Stimulated activated CD4-positive, alpha-beta T cell treated with anti-CD3 and anti-CD28 coated beads, TNF-alpha, amount 100 ng/mL, for 4 hours (primary cell): ENCODE results near the gene TNFSF4.

ENCODE experiments used
- DNase-seq, 3 experiments: peaks; one replicate each; pipeline ENCODE4 v3.0.0-alpha.2; 2020; ENCODE audit warnings: low read depth in 3 of 3

TNFSF4 gene

DNA sequence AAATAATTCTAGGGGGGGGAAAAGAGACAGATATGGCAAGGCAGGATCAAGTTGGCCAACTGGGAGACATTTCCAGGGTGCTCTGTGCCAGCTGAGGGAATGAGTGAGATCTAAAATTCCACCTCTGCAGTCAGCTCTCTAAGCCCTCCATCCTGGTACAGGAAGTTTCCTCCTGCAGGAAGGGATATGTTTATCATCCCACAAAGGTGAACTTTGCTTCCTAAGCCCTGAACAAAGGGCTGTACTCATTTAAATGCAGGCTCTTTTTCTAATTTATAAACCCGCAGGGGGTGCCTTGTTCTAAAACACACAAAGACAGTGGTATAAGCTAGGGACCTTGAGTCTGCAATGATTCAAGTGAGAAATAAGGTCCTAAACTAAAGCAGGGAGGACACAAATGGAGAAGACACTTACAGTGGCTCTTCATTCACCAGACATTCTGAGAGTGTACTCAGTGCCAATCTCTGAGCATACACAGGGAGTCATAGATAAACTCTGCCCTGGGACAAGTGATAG is 3.6 kb upstream of the TNFSF4 start:
- no peak for DNase-seq

- DNase-seq = no peak
Observed at GRCh38 chr1:173210283-173210682, 3.2 kb upstream of the TNFSF4 start.

GRCh38 chr1:173208868-173209267 is 1.7 kb upstream of the TNFSF4 start:
- no peak for DNase-seq

- DNase-seq = no peak
Observed at GRCh38 chr1:173208146-173208545, 1.0 kb upstream of the TNFSF4 start.

DNA sequence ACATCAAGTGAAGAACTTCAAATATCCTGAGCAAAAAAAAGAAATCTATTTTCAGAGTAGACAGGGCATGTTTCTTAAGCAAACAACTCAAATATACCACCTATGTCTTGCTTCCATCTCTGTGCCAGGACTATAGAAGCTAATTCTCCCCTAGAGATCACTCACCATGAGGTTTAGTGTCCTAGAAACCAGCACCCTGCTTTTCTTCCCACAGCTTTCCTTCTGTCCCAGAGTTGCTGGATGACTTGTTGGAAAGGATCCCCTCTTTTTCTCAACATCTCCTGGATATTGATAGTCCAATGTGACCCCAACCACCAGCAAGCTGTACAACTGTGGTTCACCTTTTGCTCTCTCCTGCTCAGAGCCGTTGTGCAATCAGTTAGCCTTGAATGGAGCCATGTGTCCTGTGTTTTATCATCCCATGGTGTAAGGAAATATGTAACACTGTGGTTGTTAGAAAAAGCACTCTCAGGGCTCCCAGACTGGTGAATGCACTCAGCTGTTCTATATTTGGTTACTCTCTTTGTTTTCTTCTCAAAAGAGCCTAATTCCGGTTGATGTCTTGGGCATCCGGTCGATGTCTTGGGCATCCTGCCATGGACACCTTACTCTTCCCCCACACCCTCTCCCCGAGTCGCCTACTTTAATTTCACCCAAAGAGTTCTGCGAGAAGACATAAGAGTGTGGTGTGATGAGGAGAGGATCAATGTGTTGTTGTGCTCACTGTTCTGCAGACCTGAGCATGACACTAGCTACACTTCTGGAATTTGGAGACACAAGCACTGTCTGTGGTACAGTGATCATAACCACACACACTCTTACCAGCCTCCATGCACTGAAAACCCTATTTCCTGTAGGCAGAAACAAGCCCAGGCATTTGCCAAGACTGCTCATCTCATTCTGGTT is 1.7 kb downstream of the TNFSF4 start:
- peak in 1 of 3 experiments; percentile 2 for DNase-seq

DNA sequence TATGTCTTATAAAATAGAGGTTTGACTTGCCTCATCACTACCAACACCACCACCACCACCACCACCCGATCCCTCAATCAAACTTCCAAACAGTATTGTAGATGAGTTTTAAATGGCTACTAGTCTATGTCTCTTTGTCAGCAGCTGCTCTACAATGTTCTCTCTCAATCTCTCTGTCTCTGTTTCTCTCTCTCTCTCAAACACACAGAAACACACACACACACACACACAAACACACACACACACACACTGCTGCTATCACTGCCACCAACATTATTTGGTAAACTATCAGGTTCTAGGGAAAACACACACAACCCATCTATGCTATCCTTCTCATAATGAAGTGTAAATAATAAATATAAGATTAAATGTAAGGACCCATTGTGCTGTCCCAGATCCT is 2.4 kb downstream of the TNFSF4 start:
- DNase-seq = no peak

DNA sequence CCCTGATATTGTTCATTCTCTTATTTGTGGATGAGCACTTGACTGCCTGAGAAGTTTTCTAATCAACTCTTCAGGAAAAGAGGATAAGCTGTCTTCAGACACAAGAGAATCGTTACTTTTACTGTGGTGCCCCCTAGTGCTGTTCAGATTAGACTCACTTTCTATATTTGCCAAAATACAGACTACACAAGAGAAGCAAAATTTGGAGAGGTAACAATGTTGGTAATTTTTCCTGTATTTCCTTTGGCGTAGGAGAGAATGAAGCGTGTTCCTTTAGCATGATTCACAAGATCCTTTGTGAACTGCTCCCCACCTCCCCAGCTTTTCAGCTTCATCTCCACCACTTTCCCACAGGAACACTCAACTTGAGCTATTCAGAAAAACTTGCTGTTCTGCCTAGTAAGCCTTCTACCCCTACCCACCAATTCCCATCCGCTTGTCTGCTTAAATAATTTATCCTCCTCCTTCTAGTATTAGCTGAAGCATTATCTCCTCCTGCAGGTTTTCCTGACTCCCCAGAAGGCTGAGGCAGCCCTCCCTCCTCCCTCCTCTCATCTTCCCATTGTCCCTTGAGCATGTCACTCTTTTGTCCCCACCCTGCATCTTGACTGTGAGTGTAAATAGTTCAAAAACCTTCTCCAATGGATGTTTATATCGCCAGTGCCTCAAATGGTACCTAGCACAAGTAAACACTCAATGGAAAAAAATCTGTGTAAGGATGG is 4.5 kb downstream of the TNFSF4 start:
- no peak for DNase-seq

- no peak for DNase-seq
Observed at GRCh38 chr1:173201969-173202368, 5.2 kb downstream of the TNFSF4 start.

- no peak for DNase-seq
Observed at GRCh38 chr1:173195596-173196088, 11.5 kb downstream of the TNFSF4 start.

DNA sequence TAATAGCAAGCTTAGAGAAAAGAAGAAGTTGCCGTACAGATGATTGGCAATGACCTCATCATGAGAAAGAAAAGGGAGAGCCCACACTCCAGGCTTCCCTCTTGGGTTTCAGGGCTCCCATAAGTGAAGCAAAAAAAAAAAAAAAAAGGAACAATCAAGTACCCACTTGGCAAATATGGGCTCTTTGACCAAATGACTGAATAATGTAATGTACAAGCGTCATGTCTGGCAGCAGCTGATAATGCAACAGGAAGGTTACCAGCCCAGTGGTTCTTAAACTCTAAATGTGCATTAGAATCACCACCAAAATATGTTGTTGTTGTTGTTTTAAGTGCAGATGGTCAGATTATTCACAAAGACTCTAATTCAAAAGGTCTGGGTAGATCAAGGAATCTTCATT is 13.5 kb downstream of the TNFSF4 start:
- no peak for DNase-seq

- DNase-seq = no peak
Observed at GRCh38 chr1:173191011-173191705, 16.0 kb downstream of the TNFSF4 start.

DNA sequence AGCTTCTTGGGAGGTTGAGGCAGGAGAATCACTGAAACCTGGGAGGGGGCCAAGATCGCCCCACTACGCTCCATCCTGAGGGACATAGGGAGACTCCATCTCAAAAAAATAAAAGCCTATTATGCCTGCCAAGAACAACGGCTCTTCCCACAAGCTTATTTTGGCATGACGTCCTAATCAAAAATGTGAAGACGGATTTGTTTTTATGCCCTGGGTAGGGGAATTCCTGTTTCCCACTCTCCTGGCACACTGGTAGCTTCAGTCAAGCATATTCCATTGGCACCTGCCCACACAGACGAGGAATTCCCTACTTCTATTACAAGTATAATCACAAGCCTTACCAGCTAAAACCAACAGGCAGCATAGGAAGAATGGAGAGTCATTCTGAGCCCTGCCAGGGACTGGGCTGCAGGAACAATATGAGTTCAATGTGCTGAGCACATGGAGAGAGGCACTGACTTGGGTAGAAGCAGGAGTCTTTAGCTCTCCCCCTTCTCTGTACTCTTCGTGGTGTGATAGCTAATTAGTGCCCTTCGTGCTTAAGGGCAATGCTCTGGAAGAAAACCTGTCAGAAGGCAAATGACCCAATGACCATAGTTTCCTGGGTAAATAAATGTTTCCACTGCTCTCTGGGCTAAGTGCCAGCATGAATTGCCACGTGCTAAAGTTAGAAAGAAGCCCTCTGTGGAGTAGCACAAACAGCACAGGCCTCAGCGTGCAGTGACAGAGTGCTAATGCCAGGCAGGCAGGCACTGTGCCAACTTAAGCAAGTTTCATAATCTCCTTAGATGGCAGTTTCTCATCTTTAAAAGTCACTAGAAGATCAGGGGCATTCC is 16.8 kb downstream of the TNFSF4 start:
- DNase-seq = no peak

GRCh38 chr1:173187671-173188237 is 19.4 kb downstream of the TNFSF4 start:
- no peak for DNase-seq

- no peak for DNase-seq
Observed at GRCh38 chr1:173181791-173182190, 25.3 kb downstream of the TNFSF4 start.

- no peak for DNase-seq
Observed at GRCh38 chr1:173176246-173176645, 30.9 kb downstream of the TNFSF4 start.

GRCh38 chr1:173175514-173176145 is 31.5 kb downstream of the TNFSF4 start:
- no peak for DNase-seq

GRCh38 chr1:173173388-173173787 is 33.7 kb downstream of the TNFSF4 start:
- no peak for DNase-seq

- DNase-seq = no peak
Observed at GRCh38 chr1:173171152-173171551, 36.0 kb downstream of the TNFSF4 start.

DNA sequence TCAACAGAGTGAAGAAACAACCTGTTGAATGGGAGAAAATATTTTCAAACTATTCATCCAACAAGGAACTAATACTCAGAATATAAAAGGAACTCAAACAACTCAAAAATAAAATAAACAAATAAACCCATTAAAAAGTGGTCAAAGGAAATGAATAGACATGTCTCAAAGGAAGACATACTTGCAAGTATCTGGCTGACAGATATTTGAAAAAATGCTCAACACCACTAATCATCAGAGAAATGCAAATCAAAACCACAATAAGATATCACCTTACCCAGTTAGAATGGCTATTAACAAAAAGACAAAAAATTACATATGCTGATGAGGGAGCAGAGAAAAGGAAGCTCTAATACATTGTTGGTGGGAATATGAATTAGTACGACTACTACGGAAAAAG is 38.2 kb downstream of the TNFSF4 start:
- no peak for DNase-seq

DNA sequence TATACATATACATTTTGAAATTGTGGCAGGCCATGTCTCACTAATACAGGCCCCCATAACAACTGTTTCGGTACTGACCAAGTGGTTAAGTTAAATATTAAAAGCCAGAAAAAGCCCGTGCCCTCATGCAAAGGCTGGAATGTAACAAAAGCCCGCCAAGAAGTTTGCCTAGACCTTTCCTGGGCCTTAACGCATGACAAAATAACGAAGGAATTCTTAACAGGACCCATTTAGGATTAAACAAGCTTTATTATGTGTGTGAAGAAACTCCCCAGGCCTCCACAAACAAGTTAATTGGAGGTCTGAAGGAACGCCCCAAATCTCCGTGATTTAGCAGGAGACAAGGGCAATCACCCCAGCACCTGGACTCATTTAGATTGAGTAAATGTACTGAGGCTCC is 42.4 kb downstream of the TNFSF4 start:
- DNase-seq = no peak
